ENCODE results near the gene BNIP3. TPM values are rescaled to one million over a fixed set of nuclear protein-coding genes. Genes with fewer than 3 reads are reported as not detected.
"Not testable (repeated sequence)": the region's sequence is repeated elsewhere in the genome, so short reads cannot be mapped to it uniquely, and the experiment has no call there.

BNIP3 gene
- polyA plus RNA-seq, 1 donor from 2014 or later: 8.7 TPM

DNA sequence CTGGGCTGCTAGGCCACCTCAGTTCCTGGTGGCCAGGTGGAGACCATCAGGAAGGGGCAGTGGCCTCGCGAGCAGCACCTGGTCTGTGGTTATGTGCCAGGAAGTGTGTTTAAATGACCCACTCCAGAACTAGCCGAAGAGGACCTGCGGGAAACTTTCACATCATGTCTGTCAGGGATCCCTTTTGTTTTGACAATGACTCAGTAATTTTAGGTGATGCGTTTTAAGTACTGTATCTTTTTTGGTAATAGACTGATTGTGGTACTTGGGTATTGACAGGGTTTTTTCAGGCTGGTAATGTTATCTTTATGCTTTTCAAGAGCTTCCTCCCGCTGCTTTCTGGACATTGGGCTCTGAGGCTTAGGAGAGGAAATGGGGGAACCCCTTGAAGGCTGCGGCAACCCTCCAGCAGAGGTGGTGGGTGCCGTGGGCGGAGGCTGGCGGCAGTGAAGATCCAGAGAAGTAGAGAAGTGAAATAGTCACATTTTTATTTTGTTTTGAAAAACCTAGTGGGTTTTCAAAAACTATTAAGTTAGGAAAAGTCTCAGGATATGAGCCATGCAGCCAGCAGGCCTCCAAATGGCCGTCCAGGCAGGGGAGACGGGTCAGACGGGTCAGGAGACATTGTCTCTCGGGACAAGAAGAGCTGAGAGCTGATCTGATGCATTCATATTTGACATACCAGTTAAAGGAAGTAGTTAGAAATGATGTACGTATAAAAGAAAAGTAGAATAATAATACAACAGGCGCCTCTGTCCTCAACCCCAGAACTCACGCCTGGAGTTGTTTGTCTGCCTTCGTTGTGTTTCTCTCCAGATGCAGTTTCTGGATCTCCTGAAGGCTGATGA lies 53.3 kb downstream of the BNIP3 start:
- Mint-ChIP-seq H3K36me3 (peaks cover 2% of the 10 kb centered on the region), H3K27ac (peak overlapping the region in 2 of 3 donors; percentile 71 to 75), H3K4me3 (peak overlapping the region in 3 of 4 donors; percentile 2 to 89 (median 69)), H3K4me1 (peaks cover 26 to 46% (median 41%) of the 10 kb centered on the region in 3 donors), H3K9me3 (peaks cover 0 to 8% (median under 1%) of the 10 kb centered on the region in 3 donors), H3K27me3 (no peaks in the 10 kb centered on the region)

DNA sequence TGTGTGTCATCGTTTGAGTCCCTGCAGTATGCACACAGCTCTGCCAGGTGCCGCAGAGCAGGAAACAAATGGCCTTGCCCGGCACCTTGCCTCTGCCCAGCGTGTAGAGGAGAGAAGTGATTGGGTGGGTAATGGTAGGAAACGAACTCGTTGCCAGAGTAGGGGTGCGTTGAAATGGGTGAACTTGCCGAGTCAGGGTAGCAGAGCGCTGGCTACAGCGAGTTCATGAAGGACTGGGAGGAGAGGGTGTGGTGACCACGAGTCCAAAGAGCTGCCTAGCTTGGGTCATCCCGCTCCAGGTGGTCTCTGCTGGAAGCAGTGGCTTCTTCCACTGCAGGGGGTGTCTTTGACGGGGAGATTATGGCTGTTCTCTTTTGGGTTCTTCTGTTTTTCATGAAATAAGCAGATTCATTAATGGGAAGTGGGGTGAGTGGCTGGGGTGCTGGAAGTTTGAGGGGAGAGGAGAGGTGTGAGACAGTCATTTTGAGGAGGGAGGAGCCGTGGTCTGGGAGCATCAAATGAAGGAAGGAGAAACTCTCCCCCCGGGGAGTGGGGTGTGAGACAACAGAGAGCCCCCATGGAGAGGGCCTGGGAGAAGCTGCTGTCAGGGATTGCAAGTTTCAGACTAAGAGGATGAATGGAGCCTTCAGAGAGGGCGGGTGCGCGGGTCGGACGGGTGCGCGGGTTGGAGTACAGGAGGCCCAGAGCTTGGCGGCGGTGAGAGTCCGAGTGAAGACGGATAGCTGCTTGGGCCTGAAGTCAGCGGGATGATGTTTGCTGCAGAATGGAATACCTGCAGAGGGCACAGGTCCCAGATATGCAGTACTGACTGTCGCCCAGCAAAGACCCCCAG lies 54.8 kb downstream of the BNIP3 start:
- Mint-ChIP-seq H3K36me3 (peaks cover 2% of the 10 kb centered on the region), H3K9me3 (peaks cover 0 to 8% (median 3%) of the 10 kb centered on the region in 3 donors), H3K4me1 (peaks cover 31 to 50% (median 47%) of the 10 kb centered on the region in 3 donors), H3K27ac (peak overlapping the region in 1 of 3 donors; percentile 75), H3K4me3 (peak overlapping the region in 2 of 4 donors; percentile 38 to 50), H3K27me3 (no peaks in the 10 kb centered on the region)

DNA sequence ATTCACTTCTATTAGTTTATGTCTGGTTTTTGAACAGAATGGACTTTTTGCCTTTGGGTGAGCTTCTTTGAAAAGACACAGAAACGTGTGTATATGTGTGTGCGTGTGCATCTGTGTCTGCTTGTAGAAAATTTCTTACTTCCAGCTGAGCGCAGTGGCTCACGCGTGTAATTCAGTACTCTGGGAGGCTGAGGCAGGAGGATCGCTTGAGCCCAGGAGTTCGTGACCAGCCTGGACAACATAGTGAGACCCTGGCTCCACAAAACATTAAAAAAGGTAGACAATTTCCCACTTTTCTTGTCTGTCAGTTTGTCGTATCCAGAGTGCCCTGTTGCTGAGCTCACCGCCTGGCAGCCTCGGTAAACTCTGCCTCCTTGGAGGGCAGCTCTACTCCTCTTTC lies 55.5 kb downstream of the BNIP3 start:
- Mint-ChIP-seq H3K4me1 (peaks cover 38 to 56% (median 54%) of the 10 kb centered on the region in 3 donors), H3K9me3 (peaks cover 0 to 8% (median 3%) of the 10 kb centered on the region in 3 donors), H3K4me3 (no peak overlapping the region), H3K27ac (peak overlapping the region in 1 of 3 donors; percentile 75), H3K36me3 (peaks cover 2% of the 10 kb centered on the region), H3K27me3 (no peaks in the 10 kb centered on the region)

DNA sequence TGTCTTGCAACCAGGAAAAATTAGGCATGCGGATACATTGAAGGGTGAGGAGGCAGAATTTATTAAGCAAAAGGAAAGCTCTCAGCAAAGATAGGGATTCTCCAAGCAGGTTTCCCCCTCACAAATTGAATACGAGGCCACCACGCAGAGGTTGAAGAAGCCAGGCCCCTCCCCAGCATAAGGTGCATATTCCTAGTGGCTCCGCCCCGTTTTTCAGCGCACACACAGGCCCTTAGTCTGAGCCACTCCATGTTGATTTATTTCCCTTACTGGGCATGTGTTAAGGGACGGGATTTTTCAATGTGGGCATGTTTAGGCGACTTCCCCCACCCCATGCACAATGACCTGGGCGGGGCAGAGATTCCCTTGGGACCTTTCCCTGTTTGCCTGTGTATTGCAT lies 56.0 kb downstream of the BNIP3 start:
- H3K4me1 Mint-ChIP-seq: peaks cover 40 to 61% (median 59%) of the 10 kb centered on the region in 3 donors
- H3K9me3 Mint-ChIP-seq: peaks cover 0 to 8% (median 3%) of the 10 kb centered on the region in 3 donors
- no peak overlapping the region for H3K4me3 Mint-ChIP-seq
- no peaks in the 10 kb centered on the region for H3K27me3 Mint-ChIP-seq
- H3K27ac Mint-ChIP-seq: peak overlapping the region in 1 of 3 donors; percentile 5
- peaks cover 2% of the 10 kb centered on the region for H3K36me3 Mint-ChIP-seq

DNA sequence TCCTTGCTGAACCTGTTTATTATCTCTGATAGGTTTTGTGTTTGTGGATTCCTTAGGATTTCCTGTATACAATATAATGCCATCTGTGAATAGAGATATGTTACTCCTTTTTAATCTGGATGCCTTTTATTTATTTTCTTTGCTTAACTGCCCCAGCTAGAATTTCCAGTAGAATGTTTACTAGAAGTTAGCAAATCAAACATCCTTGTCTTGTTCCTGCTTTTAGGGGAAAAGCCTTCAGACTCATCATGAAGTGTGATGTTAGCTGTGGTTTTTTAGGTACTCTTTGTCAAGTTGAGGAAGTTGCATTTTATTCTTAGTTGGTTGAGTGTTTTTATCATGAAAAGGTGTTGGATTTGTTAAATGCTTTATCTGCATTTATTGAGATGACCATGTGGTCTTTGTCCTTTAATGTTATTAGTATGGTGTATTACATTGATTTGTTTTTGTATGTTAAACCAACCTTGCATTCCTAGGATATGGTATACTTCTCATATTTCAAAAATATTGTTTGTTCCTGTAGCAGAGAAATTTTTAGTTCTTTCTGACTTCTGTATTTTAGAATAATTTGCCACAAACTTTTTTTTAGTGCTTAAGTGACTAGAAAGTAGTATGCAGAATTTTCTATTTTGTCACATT lies 56.6 kb downstream of the BNIP3 start:
- Mint-ChIP-seq H3K27ac (no peak overlapping the region), H3K36me3 (peaks cover 2% of the 10 kb centered on the region), H3K9me3 (peaks cover 0 to 8% (median 3%) of the 10 kb centered on the region in 3 donors), H3K27me3 (no peaks in the 10 kb centered on the region), H3K4me3 (no peak overlapping the region), H3K4me1 (peaks cover 38 to 61% (median 58%) of the 10 kb centered on the region in 3 donors)

DNA sequence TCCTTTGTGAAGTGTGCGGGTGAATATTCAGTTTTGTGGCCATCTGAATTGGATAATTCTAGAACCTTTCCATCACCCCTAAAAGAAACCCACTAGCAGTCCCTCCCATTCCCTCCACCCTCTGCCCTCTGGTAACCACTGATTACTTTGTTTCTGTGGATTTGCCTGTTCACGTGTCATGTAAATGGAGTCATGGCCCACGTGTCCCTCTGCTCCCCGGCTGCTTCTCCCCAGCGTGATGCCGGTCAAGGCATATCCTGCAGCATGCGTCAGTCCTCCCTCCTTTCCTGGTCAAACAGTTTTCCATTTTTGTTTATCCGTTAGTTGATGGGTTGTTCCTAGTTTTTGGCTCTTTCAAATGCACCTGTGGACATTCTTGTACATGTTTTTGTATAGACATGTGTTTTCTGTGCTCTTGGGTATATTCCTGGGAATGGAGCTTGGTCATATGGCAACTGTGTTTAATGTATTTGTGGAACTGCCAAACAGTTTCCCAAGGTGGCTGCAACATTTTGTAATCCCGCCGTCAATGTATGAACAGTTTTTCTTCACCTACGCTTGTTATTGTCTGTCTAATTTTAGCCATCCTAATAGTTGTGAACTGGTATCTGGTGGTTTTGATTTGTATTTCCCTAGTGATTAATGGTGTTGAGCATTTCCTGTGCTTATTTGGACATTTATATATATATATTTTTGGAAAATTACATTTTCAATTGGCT lies 58.5 kb downstream of the BNIP3 start:
- Mint-ChIP-seq H3K27me3 (no peaks in the 10 kb centered on the region), H3K4me3 (peak overlapping the region in 1 of 4 donors; percentile 47), H3K36me3 (peaks cover 2% of the 10 kb centered on the region), H3K4me1 (peaks cover 31 to 46% (median 43%) of the 10 kb centered on the region in 3 donors), H3K9me3 (peaks cover 0 to 8% (median 3%) of the 10 kb centered on the region in 3 donors), H3K27ac (no peak overlapping the region)

DNA sequence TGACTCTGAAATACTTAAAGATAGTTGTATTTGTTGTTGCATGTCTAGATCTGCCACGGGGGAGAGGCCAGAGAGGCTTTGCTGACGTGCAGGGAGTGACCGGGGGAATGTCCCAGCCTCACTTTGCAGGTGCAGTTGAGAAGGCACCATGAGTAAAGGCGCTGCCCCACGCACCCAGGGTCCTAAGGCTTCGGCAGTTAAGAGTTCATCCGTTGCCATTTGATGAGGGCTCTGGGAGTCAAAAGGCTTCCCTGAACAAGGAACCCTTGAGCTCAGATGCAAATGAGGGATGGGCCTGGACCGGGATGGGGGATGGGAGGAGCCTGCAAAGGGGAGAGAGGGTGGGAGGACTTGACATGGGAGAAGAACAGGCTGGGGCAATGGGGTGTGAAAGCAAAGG lies 60.5 kb downstream of the BNIP3 start:
- H3K27me3 Mint-ChIP-seq: no peaks in the 10 kb centered on the region
- H3K4me1 Mint-ChIP-seq: peaks cover 20 to 31% (median 27%) of the 10 kb centered on the region in 3 donors
- peak overlapping the region in 2 of 3 donors; percentile 11 to 82 for H3K27ac Mint-ChIP-seq
- peaks cover 2% of the 10 kb centered on the region for H3K36me3 Mint-ChIP-seq
- no peak overlapping the region for H3K4me3 Mint-ChIP-seq
- peaks cover 0 to 8% (median 3%) of the 10 kb centered on the region in 3 donors for H3K9me3 Mint-ChIP-seq

DNA sequence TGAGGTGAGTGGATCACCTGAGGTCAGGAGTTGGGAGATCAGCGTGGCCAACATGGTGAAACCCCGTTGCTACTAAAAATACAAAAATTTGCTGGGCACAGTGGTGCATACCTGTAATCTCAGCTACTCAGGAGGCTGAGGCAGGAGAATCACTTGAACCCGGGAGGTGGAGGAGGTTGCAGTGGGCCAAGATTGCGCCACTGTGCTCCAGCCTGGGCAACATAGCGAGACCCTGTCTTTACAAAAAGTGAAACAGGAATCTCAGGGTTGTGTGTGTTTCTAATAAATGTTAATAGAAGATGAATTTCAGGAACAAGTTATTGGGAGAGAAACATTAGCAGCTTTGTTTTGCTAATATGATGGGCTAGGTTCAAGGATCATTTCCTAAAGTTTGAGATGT lies 61.0 kb downstream of the BNIP3 start:
- Mint-ChIP-seq H3K27ac (peak overlapping the region in 2 of 3 donors; percentile 21 to 82), H3K9me3 (peaks cover 0 to 8% (median 3%) of the 10 kb centered on the region in 3 donors), H3K4me1 (peaks cover 20 to 31% (median 27%) of the 10 kb centered on the region in 3 donors), H3K27me3 (no peaks in the 10 kb centered on the region), H3K36me3 (peaks cover 2% of the 10 kb centered on the region), H3K4me3 (no peak overlapping the region)

DNA sequence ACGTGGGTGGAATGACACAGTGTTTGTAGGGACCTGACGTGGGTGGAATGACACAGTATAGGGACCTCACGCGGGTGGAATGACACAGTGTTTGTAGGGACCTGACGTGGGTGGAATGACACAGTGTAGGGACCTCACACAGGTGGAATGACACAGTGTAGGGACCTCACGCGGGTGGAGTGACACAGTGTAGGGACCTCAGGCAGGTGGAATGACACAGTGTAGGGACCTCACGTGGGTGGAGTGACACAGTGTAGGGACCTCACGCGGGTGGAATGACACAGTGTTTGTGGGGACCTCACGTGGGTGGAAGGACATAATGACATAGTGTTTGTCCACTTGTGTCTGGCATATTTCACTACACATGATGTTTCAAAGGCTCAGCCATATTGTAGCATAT lies 61.6 kb downstream of the BNIP3 start:
- H3K27me3 Mint-ChIP-seq: no peaks in the 10 kb centered on the region
- peak overlapping the region in 1 of 3 donors; percentile 21 for H3K27ac Mint-ChIP-seq
- H3K36me3 Mint-ChIP-seq: peaks cover 2% of the 10 kb centered on the region
- H3K4me1 Mint-ChIP-seq: peaks cover 20 to 28% (median 23%) of the 10 kb centered on the region in 3 donors
- no peak overlapping the region for H3K4me3 Mint-ChIP-seq
- H3K9me3 Mint-ChIP-seq: peaks cover 0 to 4% (median 3%) of the 10 kb centered on the region in 3 donors

DNA sequence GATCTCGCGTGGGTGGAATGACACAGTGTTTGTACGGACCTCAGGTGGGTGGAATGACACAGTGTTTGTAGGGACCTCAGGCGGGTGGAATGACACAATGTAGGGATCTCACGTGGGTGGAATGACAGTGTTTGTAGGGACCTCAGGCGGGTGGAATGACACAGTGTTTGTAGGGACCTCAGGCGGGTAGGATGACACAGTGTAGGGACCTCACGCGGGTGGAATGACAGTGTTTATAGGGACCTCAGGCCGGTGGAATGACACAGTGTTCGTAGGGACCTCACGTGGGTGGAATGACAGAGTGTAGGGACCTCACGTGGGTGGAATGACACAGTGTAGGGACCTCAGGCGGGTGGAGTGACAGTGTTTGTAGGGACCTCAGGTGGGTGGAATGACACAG lies 62.3 kb downstream of the BNIP3 start:
- not testable (repeated sequence) for H3K4me3 Mint-ChIP-seq, H3K27me3 Mint-ChIP-seq, H3K27ac Mint-ChIP-seq, H3K9me3 Mint-ChIP-seq, H3K36me3 Mint-ChIP-seq
- peaks cover 20 to 28% (median 20%) of the 10 kb centered on the region in 3 donors for H3K4me1 Mint-ChIP-seq

Other genes starting within 250 kb of the BNIP3 start
- gene PPP2R2D, start 80.9 kb downstream of the BNIP3 start, polyA plus RNA-seq: 17.1 TPM
- gene JAKMIP3, start 84.0 kb upstream of the BNIP3 start, polyA plus RNA-seq: not detected
- gene DPYSL4, start 205.0 kb upstream of the BNIP3 start, polyA plus RNA-seq: not detected